Cardiac fibroblast (primary cell): ENCODE results near the gene AP1G1.

Experiments
- DNase-seq, 2 donors: peaks; one replicate each; pipeline versions ENCODE4 v3.0.0 to v3.0.0-alpha.2; 2010; ENCODE audit warnings: low read depth in 2 of 2
- H3K4me3 ChIP-seq, 2 donors: replicated peaks in 1 of 2; 1 replicate in 1 of 2; 2 replicates in 1 of 2; pipeline ENCODE4 v1.5.1; 2011; ENCODE audit warnings: low read depth in 2 of 2, low read length in 2 of 2, mild to moderate bottlenecking in 2 of 2, moderate library complexity in 1 of 2
- CTCF ChIP-seq: IDR thresholded peaks from one replicate; pipeline ENCODE4 v1.5.1; 2011; ENCODE audit warnings: low read depth, mild to moderate bottlenecking, low read length, inconsistent platforms

The AP1G1 gene

GRCh38 chr16:71808593-71809459 lies at the start of gene AP1G1:
AP1G1 (minus strand) TSS chr16:71808834; CDS start chr16:71789479, 19,355 bp downstream.
- TF ChIP-seq CTCF: no peak
- DNase-seq: peak; percentile 99
- peak within 1 kb of the TSS; percentile 95 to 97 for H3K4me3 ChIP-seq

DNA sequence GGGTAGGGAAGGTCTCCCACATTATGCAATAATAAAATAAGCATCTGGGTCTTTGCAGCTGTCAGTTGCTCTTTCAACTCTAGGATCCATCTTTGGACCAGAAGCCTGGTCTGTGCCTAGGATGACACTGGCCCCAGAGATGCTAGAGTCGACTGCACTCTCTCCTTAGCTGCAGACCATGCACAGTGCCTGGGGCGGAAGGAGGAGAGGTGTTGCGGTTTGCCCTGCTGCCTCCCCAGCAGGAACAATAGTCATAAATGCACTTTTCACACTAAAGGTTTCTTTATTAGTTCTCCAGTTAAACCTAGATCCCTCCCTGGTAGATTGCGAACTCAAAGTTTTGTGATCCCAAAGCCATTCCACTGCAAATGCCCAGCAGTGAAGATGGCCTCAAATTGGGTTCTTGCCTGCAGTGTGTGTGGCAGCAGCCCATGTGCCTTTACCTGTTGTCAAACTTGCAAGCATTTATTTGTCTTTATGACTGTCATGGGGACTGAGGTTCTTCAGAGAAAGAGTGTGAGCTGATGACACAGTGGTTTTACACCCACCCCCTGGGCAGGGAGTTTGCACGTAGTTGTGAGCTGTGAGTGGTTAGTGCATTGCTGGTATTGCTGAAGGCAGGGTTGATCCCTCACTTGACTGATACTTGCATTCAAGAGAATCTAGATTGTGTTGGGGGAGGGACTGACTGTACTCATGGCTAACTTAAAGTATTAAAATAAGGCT lies 47.5 kb upstream of the AP1G1 start:
- H3K4me3 ChIP-seq: no peak overlapping the region
- no peak for DNase-seq
- TF ChIP-seq CTCF: no peak

DNA sequence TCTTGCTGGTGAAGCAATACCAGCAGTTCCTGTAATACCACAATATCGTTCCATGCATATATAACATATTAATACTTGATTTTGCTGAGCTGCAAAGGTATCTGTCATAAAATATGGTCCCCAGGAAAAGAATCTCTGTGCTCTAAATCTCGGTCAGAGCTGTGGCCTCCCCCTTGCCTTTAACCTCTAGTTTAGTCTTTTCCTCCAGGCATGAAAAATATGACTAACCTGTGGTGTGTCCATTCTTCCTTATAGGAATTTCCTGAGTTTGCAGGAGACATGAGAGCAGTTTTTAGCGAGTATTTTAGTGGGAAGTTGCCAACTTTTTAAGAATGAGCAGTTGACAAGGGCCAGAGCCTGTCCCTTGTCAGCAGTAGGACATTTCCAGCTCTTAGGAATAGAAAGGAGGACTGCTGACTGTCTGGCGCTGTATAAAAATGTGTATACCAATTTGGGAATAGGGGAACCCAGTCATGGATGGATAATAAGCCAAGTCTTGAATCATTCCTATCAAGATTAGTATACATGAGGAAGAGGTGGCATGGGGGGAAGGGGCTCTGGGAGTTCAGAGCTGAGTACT lies 45.8 kb upstream of the AP1G1 start:
- TF ChIP-seq CTCF: no peak
- DNase-seq: no peak
- no peak overlapping the region for H3K4me3 ChIP-seq

DNA sequence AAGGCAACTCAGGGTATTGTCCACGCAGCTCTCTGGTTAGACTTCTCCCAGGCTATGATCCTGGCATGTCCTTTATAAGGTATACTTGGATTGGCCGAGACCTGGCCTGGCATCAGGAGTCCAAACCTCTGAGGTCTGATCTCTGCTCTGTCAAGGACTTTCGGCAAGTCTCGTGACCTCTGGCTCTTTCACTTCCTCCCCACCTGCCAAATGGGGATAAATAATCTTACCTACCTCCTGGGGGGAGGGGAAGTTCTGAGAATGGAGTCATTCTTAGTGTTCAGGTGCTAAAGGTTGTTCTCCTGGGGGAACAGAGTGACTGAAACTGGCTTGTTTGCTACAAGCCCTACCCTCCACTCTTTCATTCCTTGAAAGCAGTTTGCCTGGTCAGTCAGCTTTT lies 44.8 kb upstream of the AP1G1 start:
- no peak for TF ChIP-seq CTCF
- DNase-seq: no peak
- no peak overlapping the region for H3K4me3 ChIP-seq

- DNase-seq: no peak
- no peak overlapping the region for H3K4me3 ChIP-seq
- no peak for TF ChIP-seq CTCF
Observed at GRCh38 chr16:71852561-71852960, 43.9 kb upstream of the AP1G1 start.

DNA sequence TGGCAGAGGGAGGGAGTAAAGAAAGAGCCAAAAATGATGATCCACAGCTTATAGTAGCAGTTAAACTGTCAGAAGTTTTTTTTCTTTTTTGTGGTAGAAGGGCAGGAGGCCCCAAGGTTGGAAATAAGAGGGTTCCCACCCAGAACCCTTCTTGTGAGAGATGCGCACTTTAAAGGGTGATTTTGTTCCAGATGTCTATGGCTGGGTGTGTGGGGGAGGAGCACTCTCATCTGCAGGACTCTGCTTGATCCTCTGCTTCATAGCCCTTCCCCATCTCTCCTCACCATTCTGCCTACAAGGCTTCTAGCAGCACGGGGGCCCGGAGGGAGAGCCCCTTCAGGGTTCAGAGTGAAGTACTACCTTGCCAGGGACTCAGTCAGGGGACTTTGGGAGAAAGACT lies 43.5 kb upstream of the AP1G1 start:
- no peak for DNase-seq
- H3K4me3 ChIP-seq: no peak overlapping the region
- no peak for TF ChIP-seq CTCF
